Smooth muscle cell of the brain vasculature (primary cell): ENCODE data around the gene RASA1.
A peak's percentile ranks its signal among the peaks of the same experiment; 100 is the strongest.
"Not testable (repeated sequence)": the region's sequence is repeated elsewhere in the genome, so short reads cannot be mapped to it uniquely, and the experiment has no call there.

Source experiments
- DNase-seq: peaks from one replicate; pipeline ENCODE4 v3.0.0-alpha.2; 2012; ENCODE audit warnings: low read depth, low spot score

The RASA1 gene

DNA sequence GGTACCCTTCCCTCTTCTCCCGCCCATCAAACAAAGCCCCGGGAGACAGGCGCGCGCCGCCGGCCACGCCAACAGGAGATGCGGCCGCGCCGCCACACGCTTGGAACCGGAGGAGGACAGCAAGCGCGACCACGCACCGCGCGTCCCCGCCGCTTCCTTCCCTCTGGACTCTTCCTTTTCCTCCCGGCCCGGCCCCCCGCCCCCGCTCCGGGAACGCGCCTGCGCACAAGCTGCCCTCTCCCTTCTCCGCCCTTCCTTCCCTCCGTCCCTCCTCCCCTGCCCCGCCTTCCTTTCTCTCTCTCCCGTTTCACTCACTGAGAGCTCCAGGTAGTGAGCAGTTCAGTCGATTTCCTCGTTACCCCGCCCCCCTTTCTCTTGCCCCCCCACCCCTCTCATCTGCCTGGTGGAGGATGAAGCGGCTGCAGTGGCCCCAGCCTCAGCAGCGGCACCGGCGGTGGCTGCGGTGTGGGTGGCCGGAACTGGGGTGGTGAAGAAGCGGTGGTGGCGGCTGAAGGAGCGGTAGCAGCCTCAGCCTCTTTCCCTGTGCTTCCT, at the start of gene RASA1:
RASA1 (plus strand) TSS at position 310 of the 552 bp plus-strand sequence. CDS start 569 bp downstream, outside the sequence.
- peak; percentile 73 for DNase-seq

DNA sequence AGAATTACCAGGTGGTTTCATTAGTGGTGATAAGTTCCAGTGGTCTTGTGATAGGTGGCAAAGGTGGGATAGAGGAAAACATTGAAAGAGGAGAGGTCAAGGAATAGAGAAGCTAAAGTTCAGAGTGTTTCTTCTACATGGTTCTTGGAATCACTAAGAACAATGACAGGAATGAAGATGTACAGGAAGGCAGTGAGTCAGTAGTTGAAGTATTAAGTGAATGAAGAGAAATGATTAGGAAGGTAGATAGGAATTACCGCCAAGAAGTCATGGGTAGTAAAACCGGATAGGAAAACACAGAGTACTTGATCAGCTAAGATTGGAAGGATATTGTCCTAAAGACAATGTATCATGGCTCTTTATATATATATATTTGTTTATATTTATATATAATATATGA, 37.9 kb upstream of the RASA1 start:
- DNase-seq = no peak

DNA sequence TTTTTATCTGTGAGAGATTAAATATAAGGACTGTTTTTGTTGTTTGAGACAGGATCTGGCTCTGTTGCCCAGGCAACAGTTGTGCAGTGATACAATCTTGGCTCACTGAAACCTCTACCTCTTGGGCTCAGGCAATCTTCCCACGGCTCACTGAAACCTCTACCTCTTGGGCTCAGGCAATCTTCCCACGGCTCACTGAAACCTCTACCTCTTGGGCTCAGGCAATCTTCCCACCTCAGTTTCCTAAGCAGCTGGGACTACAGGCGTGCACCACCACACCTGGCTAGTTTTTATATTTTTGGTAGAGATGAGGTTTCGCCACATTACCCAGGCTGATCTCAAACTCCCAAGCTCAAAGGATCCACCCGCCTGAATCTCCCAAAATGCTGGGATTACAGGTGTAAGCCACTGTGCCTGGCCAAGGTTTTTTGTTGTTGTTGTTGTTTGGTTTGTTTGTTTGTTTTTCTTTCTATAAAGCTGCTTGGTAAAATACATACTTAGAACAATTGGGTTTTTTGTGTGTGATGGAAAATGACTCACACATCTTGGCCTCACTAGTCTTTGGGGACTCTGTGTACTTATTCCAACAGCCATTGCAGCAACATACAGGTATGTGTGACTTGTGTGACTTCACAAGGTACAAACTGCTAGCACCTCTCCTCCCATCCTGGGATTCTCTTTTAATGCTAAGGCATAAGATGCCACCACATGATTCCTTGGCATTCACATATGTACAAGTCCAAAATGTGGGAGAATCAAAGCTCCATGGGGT, 36.5 kb upstream of the RASA1 start:
- DNase-seq = no peak

DNA sequence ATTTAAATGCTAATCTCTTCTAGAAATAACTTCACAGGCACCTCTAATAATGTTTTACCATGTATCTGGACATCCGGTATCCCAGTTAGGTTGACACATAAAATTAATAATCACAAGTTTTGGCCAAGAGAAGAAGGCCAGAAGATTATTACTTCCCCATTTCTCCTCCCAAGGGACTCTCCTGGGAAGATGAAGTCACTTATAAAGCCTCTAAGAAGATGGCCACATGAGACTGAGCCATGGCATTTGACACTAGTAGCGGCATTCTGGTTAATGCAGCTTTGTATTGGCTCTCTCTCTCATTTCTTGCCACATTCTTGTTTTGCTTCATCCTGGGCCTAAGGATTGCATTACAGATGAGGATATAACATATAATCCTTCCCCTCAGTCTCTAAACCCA, 34.5 kb upstream of the RASA1 start:
- no peak for DNase-seq

DNA sequence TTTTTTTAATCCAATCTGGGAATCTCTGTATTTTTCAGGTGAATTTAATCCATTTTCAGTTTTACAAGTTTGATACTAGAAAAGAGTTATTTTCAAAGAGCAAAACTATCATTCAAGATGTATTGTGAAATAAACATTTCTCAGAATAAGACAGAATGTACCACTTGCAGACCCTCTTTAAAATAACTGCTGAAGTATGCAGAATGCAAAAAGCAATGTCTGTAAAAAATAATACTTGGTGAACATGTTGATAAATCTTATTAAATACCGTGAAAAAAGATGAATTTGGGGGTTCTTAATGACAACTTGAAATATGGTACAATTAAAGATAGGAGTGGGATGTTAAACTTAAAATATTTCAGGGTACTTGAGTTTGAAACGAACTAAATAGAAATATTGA, 26.1 kb upstream of the RASA1 start:
- no peak for DNase-seq

DNA sequence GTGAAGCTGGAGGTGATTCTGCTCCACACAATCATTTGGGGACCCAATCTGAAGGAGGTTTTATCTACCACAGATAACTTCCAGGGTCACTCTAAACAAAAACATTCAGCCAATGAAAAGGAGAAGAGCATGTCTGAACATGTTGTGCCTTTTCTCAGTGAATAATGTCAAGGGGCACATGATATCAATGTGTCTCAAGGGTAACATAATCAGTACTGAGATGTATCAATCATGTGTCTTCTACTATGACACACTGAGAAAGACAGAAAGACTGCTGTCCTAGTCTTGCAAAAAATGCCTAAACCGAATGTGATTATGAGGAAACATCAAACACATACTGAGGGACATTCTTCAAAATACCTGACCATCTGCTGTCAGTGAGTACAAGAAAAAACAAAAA, 25.4 kb upstream of the RASA1 start:
- no peak for DNase-seq

DNA sequence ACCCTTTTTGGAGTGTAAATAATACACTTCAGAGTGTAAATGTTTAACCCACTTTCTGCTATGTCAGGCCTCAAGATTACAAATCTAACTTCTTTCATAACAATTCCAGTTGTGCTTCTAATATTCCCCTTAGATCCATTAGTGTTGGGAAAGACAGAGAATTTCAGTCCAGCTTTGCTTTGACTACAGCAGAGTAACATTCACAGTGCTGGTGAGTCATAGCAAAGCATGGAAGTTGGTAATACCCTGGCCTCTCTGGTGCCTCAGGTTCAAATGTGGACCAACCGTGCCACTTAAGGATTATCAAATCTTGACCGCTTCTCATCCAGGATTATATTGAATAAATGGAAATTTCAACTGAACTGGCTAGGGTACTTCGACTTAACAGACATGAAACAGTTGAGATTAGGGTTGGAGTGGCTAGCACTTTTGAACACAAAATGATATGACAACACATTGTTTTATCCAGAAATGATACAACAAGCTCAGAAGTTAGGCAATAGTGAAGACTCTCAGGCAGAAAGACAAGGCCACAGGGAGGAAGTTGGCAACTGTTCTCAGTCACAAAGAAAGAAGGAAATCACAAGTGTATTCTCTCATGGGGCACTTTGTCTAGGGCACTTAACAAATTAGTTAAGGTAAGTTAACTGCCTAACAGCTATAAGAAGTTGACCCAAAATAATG, 24.4 kb upstream of the RASA1 start:
- DNase-seq = no peak

DNA sequence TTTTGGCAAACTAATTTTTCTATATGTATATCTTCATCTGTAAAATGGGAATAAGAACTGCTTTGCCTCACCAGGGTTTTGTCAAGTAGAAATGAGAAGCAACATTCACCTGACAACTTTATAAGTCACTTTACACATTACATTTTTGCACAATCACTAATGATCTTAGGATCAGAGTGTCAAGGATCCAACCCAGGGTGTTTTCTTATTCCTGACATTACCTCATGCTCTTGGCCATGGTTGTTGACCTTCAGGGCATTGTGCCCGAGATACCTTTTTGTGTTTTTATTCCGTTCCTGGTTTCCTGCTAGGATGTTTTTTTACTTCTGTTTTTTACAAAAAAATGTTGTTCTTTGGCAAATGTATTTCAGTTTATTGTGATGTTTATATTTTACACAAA, 22.2 kb upstream of the RASA1 start:
- DNase-seq = no peak

DNA sequence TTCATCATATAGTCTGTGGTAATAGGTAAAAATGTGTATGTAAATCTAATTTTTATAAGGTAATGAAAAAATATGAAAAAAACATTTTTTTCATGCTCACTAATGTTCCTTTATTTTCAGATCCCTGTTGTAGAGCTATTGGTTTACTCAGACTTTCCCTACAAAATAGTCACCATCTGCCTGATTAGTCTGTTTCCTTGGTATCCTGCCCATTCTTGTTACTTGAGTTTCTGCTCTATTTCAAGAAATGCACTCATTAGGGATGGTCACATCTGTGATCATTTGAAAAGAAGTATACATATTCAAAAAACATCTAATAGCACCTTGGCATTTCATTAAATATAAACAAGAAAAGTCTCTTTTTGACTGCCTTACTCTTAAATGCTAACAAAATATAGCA, 21.6 kb upstream of the RASA1 start:
- DNase-seq = no peak

DNA sequence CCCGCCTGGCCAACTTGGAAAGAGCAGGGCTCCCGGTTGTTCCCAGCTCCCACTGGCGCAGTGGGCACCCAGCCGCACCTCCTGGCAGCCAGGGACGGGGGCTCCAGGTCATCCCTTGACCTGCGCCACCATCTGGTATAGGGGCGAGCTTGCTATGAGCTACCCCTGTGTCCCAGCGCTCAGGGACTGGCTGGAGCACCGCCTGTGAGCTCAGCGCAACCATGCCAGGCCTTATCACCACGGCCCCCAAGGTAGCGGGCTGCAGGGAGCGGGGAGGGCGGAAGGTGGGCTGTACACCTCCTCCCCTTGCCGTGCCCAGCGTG, 15.4 kb upstream of the RASA1 start:
- no peak for DNase-seq

DNA sequence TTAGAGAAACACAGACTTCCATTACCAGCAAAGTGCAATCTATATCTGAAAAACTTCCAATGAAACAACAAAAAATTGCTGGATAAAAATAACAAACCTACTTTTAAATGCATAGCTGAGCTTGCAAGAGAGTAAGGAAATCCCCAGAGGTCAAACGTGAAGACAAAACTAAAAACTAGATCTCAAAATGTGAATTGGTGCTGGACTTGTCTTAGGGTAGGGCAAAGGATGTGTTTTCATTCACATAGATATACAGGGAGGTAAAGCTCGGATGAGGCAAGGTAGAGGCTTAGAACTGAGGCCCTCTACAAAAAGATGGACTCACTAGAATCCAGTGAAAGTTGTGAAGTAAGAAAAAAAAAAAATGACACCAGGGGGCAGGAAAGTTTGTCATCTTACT, 13.6 kb upstream of the RASA1 start:
- DNase-seq = no peak

DNA sequence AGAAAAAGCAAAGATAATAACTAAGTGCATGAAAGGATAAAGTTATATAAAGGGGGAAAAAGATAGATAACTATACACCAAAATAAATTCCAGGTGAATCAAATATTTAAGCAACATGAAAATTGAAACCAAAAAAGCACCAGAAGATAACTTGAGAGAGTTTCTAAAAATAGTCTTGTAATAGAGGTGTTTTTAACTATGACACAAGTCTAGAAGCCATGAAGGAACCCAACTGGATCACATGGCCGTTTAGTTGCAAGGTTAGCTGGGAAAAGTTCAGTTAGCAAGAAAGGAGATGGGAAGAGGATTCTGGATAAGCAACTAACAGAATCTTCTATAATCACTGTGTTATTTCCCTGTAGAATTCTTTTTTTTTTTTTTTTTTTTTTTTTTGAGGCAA, 9.2 kb upstream of the RASA1 start:
- DNase-seq = no peak

DNA sequence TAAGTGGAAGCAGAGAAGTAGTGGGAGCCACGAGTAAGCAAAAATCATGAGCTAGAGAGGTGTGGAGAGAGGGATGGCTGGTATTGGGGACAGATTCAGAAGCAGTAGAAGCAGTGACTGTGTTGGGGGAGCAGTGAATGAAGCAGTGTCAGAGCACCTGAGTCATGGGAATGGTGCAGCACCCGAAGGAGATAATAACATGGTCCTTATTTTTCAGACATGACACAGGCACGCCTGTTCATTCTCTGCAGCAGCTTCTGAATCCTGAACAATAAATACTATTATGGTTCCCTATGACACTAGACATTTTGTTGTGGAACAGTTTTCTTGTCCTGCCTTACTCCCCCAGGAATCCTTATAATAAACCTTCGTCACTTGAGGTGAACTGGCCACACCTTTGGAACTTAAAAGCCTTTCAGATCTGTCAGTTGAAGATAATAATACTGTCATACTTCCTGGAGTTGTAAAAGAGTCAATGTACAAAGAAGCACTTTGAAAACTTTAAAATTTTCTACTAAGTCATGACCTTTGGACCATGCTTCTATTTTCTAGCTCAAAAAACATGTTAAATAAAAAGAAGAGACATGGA, 7.0 kb upstream of the RASA1 start:
- DNase-seq = no peak

DNA sequence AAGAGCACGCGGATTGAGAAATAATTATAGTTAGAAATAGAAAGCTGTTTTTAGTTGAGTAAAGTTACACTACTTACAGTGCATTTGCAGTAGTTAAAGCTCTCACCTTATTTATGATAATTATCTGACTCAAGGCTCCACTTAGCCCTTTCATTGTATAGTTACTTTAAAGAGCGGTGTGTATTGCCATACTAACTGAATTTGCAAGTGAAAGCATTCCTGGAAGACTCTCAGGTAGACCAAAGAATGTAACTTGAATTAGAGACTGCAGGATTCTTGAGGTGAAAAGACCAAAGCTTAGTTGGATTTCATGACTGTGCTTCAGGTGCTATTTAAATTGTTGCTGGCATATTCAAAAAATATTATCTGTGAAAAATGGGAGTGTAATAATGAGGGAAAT, 4.2 kb upstream of the RASA1 start:
- no peak for DNase-seq

DNA sequence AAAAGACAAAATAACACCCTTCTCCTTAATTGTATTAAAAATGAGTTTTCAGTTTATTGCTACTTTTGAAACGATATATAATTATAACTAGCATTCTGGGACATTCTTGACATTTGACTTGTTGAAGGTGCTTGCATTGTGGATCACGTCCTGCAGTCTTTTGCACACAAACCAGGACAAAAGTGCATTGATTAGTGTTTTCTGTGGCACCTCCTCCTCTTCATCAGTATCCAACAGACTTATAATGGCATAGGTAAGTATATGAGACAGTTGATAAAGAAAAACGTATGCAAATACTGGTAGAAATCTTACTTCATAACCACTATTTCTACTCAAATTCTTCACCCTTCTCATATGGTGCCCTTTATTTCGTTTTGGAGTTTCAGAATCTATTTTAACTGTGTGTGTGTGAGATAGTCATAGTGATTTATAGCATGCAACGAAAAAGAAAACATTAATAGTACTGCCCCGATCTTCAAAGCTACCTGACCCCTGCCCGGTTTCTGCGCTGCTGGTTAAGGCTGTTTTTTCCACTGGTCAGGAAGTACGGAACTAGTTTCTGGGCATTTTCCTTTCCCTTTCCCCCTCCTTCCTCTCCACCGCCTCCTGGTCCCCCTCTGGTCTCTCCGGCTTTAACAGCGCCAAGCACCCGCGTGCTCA, 639 bp upstream of the RASA1 start:
- DNase-seq = no peak

DNA sequence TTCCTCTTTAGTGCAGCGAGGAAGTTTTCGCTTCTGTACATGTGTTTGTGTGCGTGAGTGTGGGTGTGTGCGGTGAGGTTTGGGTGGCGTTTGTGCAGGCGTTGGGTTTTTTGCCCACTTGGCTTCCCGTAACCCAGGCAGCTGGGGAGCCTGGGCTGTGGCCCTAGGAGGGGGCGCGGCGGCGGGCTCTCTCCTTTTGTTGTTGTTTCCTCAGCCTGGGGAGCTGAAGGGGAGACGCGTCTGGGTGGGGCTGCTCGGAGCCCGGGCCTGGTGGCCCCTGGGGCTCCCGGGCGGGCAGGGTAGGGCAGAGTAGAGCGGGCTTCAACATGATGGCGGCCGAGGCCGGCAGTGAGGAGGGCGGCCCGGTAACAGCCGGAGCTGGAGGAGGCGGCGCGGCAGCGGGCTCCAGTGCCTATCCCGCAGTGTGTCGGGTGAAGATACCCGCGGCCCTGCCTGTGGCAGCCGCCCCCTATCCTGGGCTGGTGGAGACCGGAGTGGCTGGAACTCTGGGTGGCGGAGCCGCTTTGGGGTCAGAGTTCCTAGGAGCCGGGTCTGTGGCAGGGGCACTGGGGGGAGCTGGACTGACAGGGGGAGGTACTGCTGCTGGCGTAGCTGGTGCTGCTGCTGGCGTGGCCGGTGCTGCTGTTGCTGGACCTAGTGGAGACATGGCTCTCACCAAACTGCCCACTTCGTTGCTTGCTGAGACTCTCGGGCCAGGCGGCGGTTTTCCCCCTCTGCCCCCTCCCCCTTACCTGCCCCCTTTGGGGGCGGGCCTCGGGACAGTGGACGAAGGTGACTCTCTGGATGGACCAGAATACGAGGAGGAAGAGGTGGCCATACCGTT, 665 bp downstream of the RASA1 start:
- no peak for DNase-seq

DNA sequence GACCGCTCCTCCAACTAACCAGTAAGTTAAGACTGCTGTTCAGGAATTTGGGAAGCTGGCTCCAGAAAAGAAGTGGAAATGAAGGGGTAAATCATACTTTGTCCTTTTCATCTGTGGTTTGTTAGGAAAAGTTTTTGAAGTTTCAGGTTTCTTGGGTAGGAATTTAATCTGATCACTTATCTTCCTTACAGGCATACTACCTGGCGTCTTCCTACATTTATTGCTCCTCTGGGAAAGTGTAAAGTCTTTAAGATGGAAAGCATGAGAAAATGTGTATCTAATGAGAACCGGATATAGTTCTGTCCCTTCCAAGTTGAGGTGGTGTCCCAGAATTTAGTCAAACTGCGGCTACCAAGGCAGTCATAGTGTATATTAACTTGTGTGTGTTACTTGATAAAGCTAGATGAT, 1.3 kb downstream of the RASA1 start:
- no peak for DNase-seq

DNA sequence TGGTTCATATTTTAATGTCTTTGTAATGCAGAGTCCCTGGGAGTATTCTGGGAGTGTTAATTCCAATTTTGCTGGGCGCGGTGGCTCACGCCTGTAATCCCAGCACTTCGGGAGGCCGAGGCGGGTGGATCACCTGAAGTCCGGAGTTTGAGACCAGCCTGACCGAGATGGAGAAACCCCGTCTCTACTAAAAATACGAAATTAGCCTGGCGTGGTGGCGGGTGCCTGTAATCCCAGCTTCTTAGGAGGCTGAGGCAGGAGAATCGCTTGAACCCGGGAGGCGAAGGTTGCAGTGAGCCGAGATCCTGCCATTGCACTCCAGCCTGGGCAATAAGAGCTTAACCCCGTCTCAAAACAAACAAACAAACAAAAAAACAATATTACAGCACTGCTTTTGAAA, 3.2 kb downstream of the RASA1 start:
- DNase-seq = not testable (repeated sequence)

DNA sequence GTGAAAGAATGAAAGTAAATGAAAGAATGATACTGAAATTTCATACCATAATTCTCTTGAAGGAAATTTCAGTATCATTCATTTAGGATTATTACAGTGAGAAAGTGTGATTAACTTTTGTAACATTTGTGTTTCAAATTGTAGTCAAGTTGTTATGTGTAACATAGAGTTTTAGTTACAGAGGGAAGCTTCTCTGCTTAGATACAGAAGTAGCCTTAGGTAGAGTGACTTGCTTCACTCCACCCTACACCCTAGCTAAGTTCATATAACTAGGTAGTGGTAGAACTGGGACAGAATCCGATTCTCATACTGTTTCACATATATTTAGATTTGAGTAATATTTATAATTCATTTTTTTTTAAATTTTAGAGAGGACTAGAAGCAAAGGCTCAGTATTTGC, 9.0 kb downstream of the RASA1 start:
- no peak for DNase-seq

DNA sequence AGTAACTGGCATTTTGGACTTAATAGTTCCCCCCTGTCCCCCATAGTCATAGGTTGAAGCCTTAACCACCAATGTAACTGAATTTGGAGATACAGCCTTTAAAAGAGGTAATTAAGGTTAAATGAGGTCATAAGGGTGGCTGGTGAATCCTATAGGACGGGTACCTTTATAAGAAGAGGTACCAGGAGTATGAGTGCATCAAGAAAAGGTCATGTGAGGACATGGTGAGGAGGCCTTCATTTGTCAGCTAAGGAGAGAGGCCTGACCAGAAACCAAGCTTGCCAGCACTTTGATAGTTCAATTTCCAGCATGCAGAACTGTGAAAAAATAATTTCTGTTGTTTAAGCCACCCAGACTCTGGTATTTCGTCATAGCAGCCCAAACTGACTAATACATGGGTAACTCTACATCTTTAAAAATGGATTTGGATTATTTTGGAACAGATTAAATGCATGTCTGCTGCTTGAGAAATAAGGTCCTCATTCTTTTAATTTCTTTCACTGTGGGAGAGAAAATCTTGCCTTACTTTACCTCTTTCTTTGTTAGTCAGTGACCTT, 9.7 kb downstream of the RASA1 start:
- no peak for DNase-seq

DNA sequence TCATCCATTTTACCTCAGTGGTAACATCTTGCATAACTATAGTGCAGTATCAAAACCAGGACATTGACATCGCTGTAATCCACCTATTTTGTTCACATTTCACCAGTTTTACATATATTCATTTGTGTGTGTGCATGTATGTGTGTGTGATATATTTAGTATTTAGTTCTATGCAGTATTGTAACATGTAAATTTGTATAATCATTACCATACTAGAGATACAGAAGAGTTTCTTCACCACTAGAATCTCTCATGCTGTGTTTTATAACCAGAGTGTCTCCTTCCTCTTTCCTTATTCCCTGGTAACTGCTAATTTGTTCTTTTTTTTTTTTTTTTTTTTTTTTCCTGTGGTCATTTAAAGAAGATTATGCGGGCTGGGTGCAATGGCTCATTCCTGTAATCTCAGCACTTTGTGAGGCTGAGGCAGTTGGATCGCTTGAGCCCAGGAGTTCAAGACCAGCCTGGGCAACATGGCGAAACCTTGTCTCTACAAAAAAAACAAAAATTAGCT, 11.0 kb downstream of the RASA1 start:
- DNase-seq = no peak
